ENCODE data around the gene CHST12. TPM values are rescaled to one million over a fixed set of nuclear protein-coding genes. Genes with fewer than 3 reads are reported as not detected.

The CHST12 gene
- total and polyA plus RNA-seq, 2 of the 4 experiments (the other 2 are of a cell fraction) = 3.8 to 27.0 TPM

DNA sequence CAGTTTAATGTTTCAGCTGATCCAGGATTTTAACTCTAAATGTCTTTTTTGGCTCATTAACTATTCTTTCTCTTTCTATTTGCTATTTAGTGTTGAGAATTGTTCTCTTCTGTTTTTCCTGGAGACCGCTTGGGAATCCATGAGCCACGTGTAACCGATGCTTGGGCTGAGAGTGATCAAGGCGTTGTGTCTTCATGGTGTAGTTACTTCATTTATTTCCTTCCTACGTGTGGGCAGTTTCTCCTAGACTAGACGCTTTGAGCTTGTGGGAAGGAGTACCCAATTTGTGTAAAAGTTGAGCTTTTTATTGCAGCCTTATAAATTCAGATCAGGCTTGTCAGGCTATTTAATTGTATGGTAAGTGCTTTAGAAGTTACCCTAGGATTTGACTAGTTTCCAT, 45.8 kb upstream of the CHST12 start:
- in situ Hi-C loops (cut with MboI; ENCODE audit: low sequenced_read_pairs) (no loop called here), intact Hi-C loops (cut with micrococcal nuclease) (no loop called here), dilution Hi-C loops (cut with HindIII; ENCODE audit: low sequenced_read_pairs, unreplicated experiment) (no loop called here)
- Histone ChIP-seq H3K18ac (ENCODE audit: low read depth, low read length) (no peak overlapping the region), H4K5ac (ENCODE audit: low read depth, low read length) (no peak overlapping the region), H3K27ac (ENCODE audit: insufficient read depth, low read length) (no peak overlapping the region), H2AFZ (replicated peaks; ENCODE audit: low read length, poor library complexity) (no peak overlapping the region), H3K4me1 (ENCODE audit: control insufficient read depth, insufficient read depth, low read length) (peaks cover 6% of the 10 kb centered on the region), H4K91ac (ENCODE audit: insufficient read depth, low read depth, low read length) (no peak overlapping the region), H3K9me1 (ENCODE audit: insufficient read depth, low read length) (peaks cover 16% of the 10 kb centered on the region), H3K56ac (ENCODE audit: extremely low read depth, insufficient read depth, low read length) (no peak overlapping the region), H4K8ac (ENCODE audit: low read depth in 2 of 2, low read length in 2 of 2) (no peak overlapping the region), H2BK20ac (ENCODE audit: low read depth, low read length) (no peak overlapping the region), H3K79me1 (ENCODE audit: low read depth in 1 of 2, low read length in 2 of 2) (peaks cover 7 to 61% of the 10 kb centered on the region in 2 experiments), H3K9ac (ENCODE audit: low read depth, low read length) (no peak overlapping the region), H2BK120ac (ENCODE audit: low read depth, low read length) (no peak overlapping the region), H3K23ac (ENCODE audit: low read depth, low read length) (0 out of 2 replicates have a peak overlapping the region, but pooled peaks have one; percentile 65), H3K4me3 (ENCODE audit: insufficient read depth, low read depth, low read length) (no peak overlapping the region), H3K4ac (ENCODE audit: low read depth, low read length) (no peak overlapping the region), H4K20me1 (ENCODE audit: insufficient read depth, low read length) (peaks cover 69% of the 10 kb centered on the region), H3K27me3 (ENCODE audit: control insufficient read depth, insufficient read depth, low read length) (no peaks in the 10 kb centered on the region), H3K9me3 (ENCODE audit: control insufficient read depth, insufficient read depth, low read length) (no peaks in the 10 kb centered on the region), H3K4me2 (ENCODE audit: low read depth, low read length) (no peak overlapping the region), H2BK5ac (ENCODE audit: low read depth, low read length, poor library complexity, severe bottlenecking) (no peak overlapping the region), H2AK9ac (replicated peaks; ENCODE audit: low read depth, low read length, poor library complexity) (no peak overlapping the region), H3K36me3 (ENCODE audit: control insufficient read depth, insufficient read depth, low read length) (peaks cover 20% of the 10 kb centered on the region), H3K14ac (replicated peaks; ENCODE audit: low read depth, low read length) (no peak overlapping the region), H2BK15ac (ENCODE audit: low read depth, low read length) (no peak overlapping the region), H2AK5ac (ENCODE audit: low read depth, low read length) (no peak overlapping the region)
- ChIA-PET POLR2A (ENCODE audit: unreplicated experiment) (no interaction called here), CTCF (no interaction called here)
- TF ChIP-seq CEBPB (IDR thresholded peaks at IDR 0.05; ENCODE audit: low read depth, low read length) (no peak), MAFK (IDR thresholded peaks at IDR 0.05; ENCODE audit: low read depth, low read length) (no peak), CTCF (conservative IDR thresholded peaks at IDR 0.05; ENCODE audit: low read depth, low read length) (no peak), RCOR1 (IDR thresholded peaks at IDR 0.05; ENCODE audit: insufficient replicate concordance, low read length) (no peak), SMC3 (IDR thresholded peaks at IDR 0.05; ENCODE audit: low read depth, low read length) (no peak), BHLHE40 (IDR thresholded peaks at IDR 0.05; ENCODE audit: low read depth, low read length) (no peak), NFE2L2 (IDR thresholded peaks at IDR 0.05; ENCODE audit: low read depth, low read length) (no peak), ELK1 (IDR thresholded peaks at IDR 0.05; ENCODE audit: borderline replicate concordance, low read depth, low read length) (no peak), RFX5 (IDR thresholded peaks at IDR 0.05; ENCODE audit: low read depth, low read length) (no peak), FOS (IDR thresholded peaks at IDR 0.05; ENCODE audit: low read depth, low read length) (no peak), POLR2A (IDR thresholded peaks at IDR 0.05; ENCODE audit: low read depth, low read length) (no peak), MXI1 (IDR thresholded peaks at IDR 0.05; ENCODE audit: borderline replicate concordance, low read depth, low read length) (no peak), CHD1 (IDR thresholded peaks at IDR 0.05; ENCODE audit: low read depth, low read length) (no peak), MAZ (IDR thresholded peaks at IDR 0.05; ENCODE audit: borderline replicate concordance, low read depth, low read length) (no peak)
- TF ChIP-seq, protein P1, sequence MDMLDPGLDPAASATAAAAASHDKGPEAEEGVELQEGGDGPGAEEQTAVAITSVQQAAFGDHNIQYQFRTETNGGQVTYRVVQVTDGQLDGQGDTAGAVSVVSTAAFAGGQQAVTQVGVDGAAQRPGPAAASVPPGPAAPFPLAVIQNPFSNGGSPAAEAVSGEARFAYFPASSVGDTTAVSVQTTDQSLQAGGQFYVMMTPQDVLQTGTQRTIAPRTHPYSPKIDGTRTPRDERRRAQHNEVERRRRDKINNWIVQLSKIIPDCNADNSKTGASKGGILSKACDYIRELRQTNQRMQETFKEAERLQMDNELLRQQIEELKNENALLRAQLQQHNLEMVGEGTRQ (IDR thresholded peaks at IDR 0.05; ENCODE audit: low read depth, low read length) = no peak
- 88% methylated on average over 3 of the region's 6 CpGs; no CpG with 5 or more reads in 1 of the 2 experiments for WGBS, 2 experiments (ENCODE audit: extremely low coverage in 2 of 2, insufficient read length in 1 of 2)
- DNase-seq = no peak
- no peak for ATAC-seq (ENCODE audit: low read depth)
- BruUV-seq (replicated peaks) = no TSS peak

All from IMR-90 (cell line).